Measurements from ENCODE around the gene PODNL1.

GRCh38 chr19:13899393-13899792 is 38.8 kb downstream of the PODNL1 start:
- TF ChIP-seq KLF8 (tag by site-specific recombination; IDR thresholded peaks at IDR 0.05) (no peak), ZNF18 (tag by site-specific recombination; IDR thresholded peaks at IDR 0.05) (no peak), ZBTB7A (tag by site-specific recombination; IDR thresholded peaks at IDR 0.05; ENCODE audit: low read depth) (no peak), CTCF (tag by site-specific recombination; IDR thresholded peaks at IDR 0.05) (no peak), ZNF274 (IDR thresholded peaks at IDR 0.05; ENCODE audit: low read length) (no peak), ZNF274 (tag by site-specific recombination; IDR thresholded peaks at IDR 0.05; ENCODE audit: borderline replicate concordance) (no peak), ZNF837 (tag by site-specific recombination; IDR thresholded peaks at IDR 0.05) (no peak), ZNF610 (tag by site-specific recombination; IDR thresholded peaks at IDR 0.05; ENCODE audit: borderline replicate concordance) (no peak), ZNF148 (tag by site-specific recombination; IDR thresholded peaks at IDR 0.05; ENCODE audit: borderline replicate concordance) (no peak)

Measured in HEK293 (cell line).